Ovary (tissue), 3 donors: ENCODE measurements around the gene GLT8D1.

Experiments used
- CTCF ChIP-seq, 3 donors: fragments of 450-650 bp in 2 of 3; fragments of 200-600 bp in 1 of 3; IDR thresholded peaks; one replicate each; pipeline versions ENCODE4 v1.5.1 to v1.8.0; 2016 to 2022; ENCODE audit warnings: antibody characterized with exemption in 3 of 3, mild to moderate bottlenecking in 1 of 3
- POLR2A ChIP-seq: fragments of 450-650 bp; IDR thresholded peaks from one replicate; pipeline ENCODE4 v1.6.1; 2017; ENCODE audit warnings: antibody characterized with exemption, mild to moderate bottlenecking, moderate library complexity
- donor health status: DM: no; HTN: no; CAD: no.

GRCh38 chr3:52754373-52754772 lies 48.8 kb upstream of the GLT8D1 start:
- no peak for TF ChIP-seq POLR2A
- TF ChIP-seq CTCF (IDR thresholded peaks at IDR 0.05): no peak
